HepG2 (cell line): ENCODE results near the gene ZFP36L2. TPM values are rescaled to one million over a fixed set of nuclear protein-coding genes. Genes with fewer than 3 reads are reported as not detected.
A peak's percentile ranks its signal among the peaks of the same experiment; 100 is the strongest.

Experiments
- AKAP8 ChIP-seq: sonication (generic); formaldehyde crosslinking; IDR thresholded peaks from 2 replicates; pipeline ENCODE4 v1.5.1; 2020; ENCODE audit warnings: mild to moderate bottlenecking, missing genetic modification reagents
- ATF6 ChIP-seq: sonication (generic); formaldehyde crosslinking; conservative IDR thresholded peaks from 2 replicates; pipeline ENCODE4 v1.4.0; 2020; ENCODE audit warnings: missing genetic modification reagents
- HMGA1 ChIP-seq: sonication (generic); formaldehyde crosslinking; conservative IDR thresholded peaks from 2 replicates; pipeline ENCODE4 v1.4.0; 2020; ENCODE audit warnings: missing genetic modification reagents
- HOXA7 ChIP-seq: sonication (generic); formaldehyde crosslinking; IDR thresholded peaks from 2 replicates; pipeline ENCODE4 v1.8.1; 2022; ENCODE audit warnings: mild to moderate bottlenecking, missing genetic modification reagents, moderate library complexity
- JUNB ChIP-seq: sonication (generic); formaldehyde crosslinking; IDR thresholded peaks from 2 replicates; pipeline ENCODE4 v1.8.0; 2022; ENCODE audit warnings: missing genetic modification reagents, mild to moderate bottlenecking, borderline replicate concordance
- MAX ChIP-seq: IDR thresholded peaks from 2 replicates; pipeline ENCODE4 v1.6.1; 2012; ENCODE audit warnings: inconsistent platforms
- NFE2 ChIP-seq: sonication (generic); formaldehyde crosslinking; IDR thresholded peaks from 2 replicates; pipeline ENCODE4 v1.4.0; 2020; ENCODE audit warnings: missing genetic modification reagents
- NONO ChIP-seq, 2 experiments: fragments of 450-650 bp in 1 of 2; sonication (generic) in 1 of 2; formaldehyde crosslinking in 1 of 2; IDR thresholded peaks in 1 of 2; conservative IDR thresholded peaks in 1 of 2; 2 replicates each; pipeline versions ENCODE4 v1.6.1 to v1.8.0; 2017 to 2022; ENCODE audit warnings: mild to moderate bottlenecking in 1 of 2, missing genetic modification reagents in 1 of 2, moderate library complexity in 1 of 2
- RERE ChIP-seq: IDR thresholded peaks from 2 replicates; pipeline ENCODE4 v1.6.1; 2016; ENCODE audit warnings: low read depth, missing genetic modification reagents, missing compliant biosample characterization
- SKIL ChIP-seq: sonication (generic); formaldehyde crosslinking; IDR thresholded peaks from 2 replicates; pipeline ENCODE4 v1.8.0; 2022; ENCODE audit warnings: missing genetic modification reagents, mild to moderate bottlenecking, moderate library complexity, borderline replicate concordance
- SMAD9 ChIP-seq: sonication (generic); formaldehyde crosslinking; IDR thresholded peaks from 2 replicates; pipeline ENCODE4 v1.5.1; 2020; ENCODE audit warnings: mild to moderate bottlenecking, missing genetic modification reagents
- ZFP41 ChIP-seq: sonication (generic); formaldehyde crosslinking; IDR thresholded peaks from 2 replicates; pipeline ENCODE4 v1.4.0; 2020; ENCODE audit warnings: mild to moderate bottlenecking, missing genetic modification reagents, borderline replicate concordance
- ZNF121 ChIP-seq: sonication (generic); formaldehyde crosslinking; IDR thresholded peaks from 2 replicates; pipeline ENCODE4 v1.5.0; 2020; ENCODE audit warnings: mild to moderate bottlenecking, missing genetic modification reagents
- ZNF230 ChIP-seq: sonication (generic); formaldehyde crosslinking; IDR thresholded peaks from 2 replicates; pipeline ENCODE4 v1.4.0; 2020; ENCODE audit warnings: mild to moderate bottlenecking, missing genetic modification reagents
- ZNF317 ChIP-seq: sonication (generic); formaldehyde crosslinking; IDR thresholded peaks from 2 replicates; pipeline ENCODE4 v1.5.0; 2020; ENCODE audit warnings: mild to moderate bottlenecking, missing genetic modification reagents
- ZNF597 ChIP-seq: sonication (generic); formaldehyde crosslinking; IDR thresholded peaks from 2 replicates; pipeline ENCODE4 v1.5.0; 2020; ENCODE audit warnings: missing genetic modification reagents
- ZSCAN31 ChIP-seq: sonication (generic); formaldehyde crosslinking; IDR thresholded peaks from 2 replicates; pipeline ENCODE4 v1.5.0; 2020; ENCODE audit warnings: low read depth, mild to moderate bottlenecking, missing genetic modification reagents
- polyA plus RNA-seq, 8 experiments: library from polyadenylated mRNA; depleted of rRNA in 3 of 8; stranded (reverse) in 7 of 8; unstranded in 1 of 8; fragments of >200 nt; fragmentation: Illumina TruSeq in 4 of 8; extraction: Trizol in 4 of 8; gene quantifications; 2 replicates each; pipeline versions ENCODE4 v1.2.1 to v1.2.3, GENCODE V29; 2011 to 2016; ENCODE audit warnings: low read depth in 4 of 8, missing spikeins in 1 of 8, mixed read lengths in 1 of 8; ENCODE audit not compliant: insufficient read depth in 1 of 8
- total RNA-seq, 5 experiments: library from RNA; depleted of rRNA; stranded (reverse); fragments of >200 nt; fragmentation: Illumina TruSeq; extraction: Trizol; gene quantifications; 2 replicates each; pipeline ENCODE4 v1.2.3, GENCODE V29; 2016; ENCODE audit warnings: low read depth in 1 of 5

The ZFP36L2 gene
- total and polyA plus RNA-seq, 2 of the 13 experiments (the other 11 are each of a cell fraction or from before 2014, with no cell fraction given) = 11.2 to 21.8 TPM

- TF ChIP-seq ZNF317 (CRISPR knock-in tag) = peak; percentile 82
- no peak for TF ChIP-seq HOXA7 (CRISPR knock-in tag)
- peak; percentile 90; the same call in 1 of the 2 replicates for TF ChIP-seq ZNF230
- no peak for TF ChIP-seq ZNF121 (CRISPR knock-in tag)
- TF ChIP-seq ZFP41 (CRISPR knock-in tag) = peak; percentile 88; the same call in 1 of the 2 replicates
- peak; percentile 94 for TF ChIP-seq MAX
- no peak for TF ChIP-seq NONO (IDR thresholded peaks at IDR 0.05)
- TF ChIP-seq NONO (CRISPR knock-in tag; conservative IDR thresholded peaks at IDR 0.05) = peak; percentile 83
- TF ChIP-seq AKAP8 = no peak; the same call in 1 of the 2 replicates
- TF ChIP-seq HMGA1 (CRISPR knock-in tag) = no peak
- peak; percentile 93 for TF ChIP-seq SKIL (CRISPR knock-in tag)
- no peak for TF ChIP-seq SMAD9 (CRISPR knock-in tag)
- peak; percentile 91; the same call in 1 of the 2 replicates for TF ChIP-seq ZSCAN31
- no peak for TF ChIP-seq NFE2 (CRISPR knock-in tag)
- peak; percentile 69; the same call in 1 of the 2 replicates for TF ChIP-seq RERE
- TF ChIP-seq ZNF597 = no peak
- TF ChIP-seq JUNB = no peak
- TF ChIP-seq ATF6 (CRISPR knock-in tag) = no peak
Observed at GRCh38 chr2:43210467-43211303, 15.7 kb downstream of the ZFP36L2 start (continued).
